Superior temporal gyrus (tissue), 1 donor: ENCODE data around the gene BAHCC1.

Experiments used
- DNase-seq: peaks from one replicate; pipeline ENCODE4 v3.0.0-alpha.2; 2016; ENCODE audit errors: extremely low spot score

Gene BAHCC1

DNA sequence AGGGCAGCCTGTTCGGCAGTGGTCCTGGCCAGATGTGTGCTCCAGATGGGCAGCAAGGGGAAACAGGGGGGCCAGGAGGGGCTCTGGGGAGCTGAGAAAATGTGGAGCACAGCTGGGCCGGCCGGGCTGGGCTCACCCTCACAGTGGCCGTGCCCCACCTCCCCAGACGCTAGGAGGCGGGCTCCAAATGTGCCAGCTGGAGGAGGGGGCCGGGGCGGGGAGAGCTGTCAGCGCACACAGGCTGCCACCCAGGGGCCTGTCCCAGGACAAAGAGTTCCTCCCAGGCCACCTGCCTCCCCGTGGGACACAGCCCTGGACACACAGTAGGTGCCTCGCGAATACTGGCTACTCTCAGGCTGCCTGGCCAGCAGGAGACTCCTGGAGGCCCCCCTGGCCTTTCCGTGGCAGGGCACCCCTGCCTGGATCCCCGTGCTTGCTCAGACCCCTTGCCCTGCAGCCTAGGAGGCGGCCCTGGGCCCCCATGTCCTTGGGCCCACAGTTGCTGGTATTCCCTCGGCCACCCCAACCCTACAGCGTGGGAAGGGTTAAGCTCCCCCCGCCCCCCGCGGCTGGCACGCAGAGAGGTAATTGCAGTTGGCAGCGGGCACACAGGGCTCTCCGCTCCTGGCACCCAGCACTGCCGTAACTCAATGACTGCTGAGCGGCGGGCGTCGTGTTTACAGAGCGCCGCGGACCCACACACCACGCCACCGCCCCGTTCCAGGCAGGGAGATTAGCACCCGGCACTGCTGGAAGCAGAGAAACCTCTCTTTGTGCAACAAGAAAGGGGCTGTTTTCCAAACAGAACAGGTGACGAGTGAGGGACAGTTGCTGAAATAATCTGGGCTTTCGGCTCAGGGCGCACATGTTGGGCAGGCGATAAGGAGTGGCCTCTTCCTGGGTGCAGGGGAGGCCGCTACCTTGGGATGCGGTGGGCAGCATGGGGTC is 32.2 kb downstream of the BAHCC1 start:
- DNase-seq, result peak; percentile 81

GRCh38 chr17:81428121-81428515 is 32.9 kb downstream of the BAHCC1 start:
- DNase-seq, result peak; percentile 72

DNA sequence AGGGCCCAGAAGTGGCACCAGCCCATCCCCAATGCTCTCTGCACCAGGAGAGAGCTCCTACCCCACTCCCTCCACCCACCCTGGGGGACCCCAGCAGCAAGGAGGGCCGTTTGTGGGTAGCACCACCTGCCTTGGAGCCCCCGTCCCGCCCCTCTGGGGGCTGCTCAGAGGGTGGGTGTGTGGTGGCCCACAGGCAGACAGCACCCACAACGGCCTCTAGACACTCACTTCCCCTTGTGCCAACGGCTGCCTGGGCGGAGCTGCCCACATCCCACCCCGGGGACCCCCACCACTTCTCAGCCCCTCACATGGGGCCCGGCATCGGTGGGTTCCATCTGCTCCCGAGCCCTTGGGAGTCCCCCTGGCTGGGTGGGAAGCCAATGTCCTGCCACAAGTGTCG is 33.3 kb downstream of the BAHCC1 start:
- no peak for DNase-seq

DNA sequence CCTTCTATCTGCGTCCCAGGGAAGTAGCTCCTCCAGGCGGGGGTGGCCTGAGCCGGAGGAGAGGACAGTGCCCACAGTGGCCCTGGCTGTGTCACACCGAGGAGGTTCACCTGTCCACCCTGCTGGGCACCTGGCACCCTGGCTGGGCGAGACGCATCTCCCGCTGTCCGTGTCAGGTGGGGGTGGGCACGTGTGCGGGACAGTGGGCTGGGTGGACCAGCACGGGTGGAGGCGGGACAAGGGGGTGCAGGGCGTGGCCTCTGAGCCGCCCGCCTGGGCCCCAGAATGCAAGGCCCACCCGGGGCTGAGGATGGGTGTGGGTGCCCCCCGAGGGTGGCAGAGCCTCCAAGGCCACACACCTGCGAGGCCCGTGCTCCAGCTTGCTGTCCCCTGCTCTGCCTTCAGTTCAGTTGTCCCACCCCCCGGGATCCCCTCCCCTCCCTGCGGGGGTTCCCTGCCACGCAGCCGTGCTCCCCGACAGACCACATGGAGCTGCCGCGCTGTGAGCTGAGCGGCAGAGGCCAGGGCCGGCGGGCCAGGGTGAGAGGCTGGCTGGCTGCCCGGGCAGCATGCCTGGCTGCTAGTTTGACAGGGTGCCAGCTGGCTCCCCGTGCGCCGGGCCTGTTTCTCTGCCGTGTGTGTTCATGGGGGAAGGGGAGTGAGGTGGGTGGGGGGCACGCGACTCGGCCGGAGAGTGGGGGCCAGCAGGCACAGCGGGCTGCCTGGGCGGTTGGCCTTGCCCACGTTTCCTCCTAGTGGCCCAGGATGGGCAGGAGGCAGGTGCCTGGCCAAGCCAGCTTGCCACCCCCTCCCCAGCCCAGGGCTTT is 33.9 kb downstream of the BAHCC1 start:
- DNase-seq, result peak; percentile 86

DNA sequence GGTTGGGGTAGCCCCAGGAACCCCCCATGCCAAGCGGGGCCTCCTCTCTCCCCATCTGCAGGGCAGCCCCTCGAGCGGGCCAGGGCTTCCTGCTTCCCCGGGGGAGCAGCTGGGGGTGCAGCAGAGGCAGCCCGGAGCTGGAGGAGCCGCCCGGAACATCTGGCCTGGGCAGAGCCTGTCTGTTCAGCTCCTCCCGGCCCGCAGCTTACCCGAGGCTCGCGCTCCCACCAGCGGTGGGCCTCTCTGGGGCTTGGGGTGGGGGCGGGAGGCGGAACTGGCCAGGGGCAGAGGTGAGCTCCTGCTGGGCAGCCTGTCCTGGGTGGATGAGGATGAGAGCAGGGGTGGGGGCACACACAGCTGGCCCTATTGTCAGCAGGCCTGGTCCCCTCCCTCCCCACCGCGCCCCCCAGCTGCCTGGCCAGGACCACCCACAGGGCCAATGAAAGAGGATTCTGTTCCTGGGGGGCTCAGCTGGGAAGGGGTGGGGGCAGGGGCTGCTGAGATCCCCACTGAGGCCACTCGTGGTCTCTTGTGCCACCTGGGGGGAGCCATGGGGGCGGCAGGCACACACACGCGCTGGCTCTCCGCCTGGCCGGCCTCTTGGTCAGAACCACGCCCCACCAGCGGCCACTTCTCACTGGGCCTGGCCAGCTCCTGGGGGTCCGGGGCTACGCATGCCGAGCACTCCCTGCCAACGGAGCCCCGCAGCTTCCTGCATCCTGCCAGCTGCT is 34.7 kb downstream of the BAHCC1 start:
- DNase-seq, result peak; percentile 30

DNA sequence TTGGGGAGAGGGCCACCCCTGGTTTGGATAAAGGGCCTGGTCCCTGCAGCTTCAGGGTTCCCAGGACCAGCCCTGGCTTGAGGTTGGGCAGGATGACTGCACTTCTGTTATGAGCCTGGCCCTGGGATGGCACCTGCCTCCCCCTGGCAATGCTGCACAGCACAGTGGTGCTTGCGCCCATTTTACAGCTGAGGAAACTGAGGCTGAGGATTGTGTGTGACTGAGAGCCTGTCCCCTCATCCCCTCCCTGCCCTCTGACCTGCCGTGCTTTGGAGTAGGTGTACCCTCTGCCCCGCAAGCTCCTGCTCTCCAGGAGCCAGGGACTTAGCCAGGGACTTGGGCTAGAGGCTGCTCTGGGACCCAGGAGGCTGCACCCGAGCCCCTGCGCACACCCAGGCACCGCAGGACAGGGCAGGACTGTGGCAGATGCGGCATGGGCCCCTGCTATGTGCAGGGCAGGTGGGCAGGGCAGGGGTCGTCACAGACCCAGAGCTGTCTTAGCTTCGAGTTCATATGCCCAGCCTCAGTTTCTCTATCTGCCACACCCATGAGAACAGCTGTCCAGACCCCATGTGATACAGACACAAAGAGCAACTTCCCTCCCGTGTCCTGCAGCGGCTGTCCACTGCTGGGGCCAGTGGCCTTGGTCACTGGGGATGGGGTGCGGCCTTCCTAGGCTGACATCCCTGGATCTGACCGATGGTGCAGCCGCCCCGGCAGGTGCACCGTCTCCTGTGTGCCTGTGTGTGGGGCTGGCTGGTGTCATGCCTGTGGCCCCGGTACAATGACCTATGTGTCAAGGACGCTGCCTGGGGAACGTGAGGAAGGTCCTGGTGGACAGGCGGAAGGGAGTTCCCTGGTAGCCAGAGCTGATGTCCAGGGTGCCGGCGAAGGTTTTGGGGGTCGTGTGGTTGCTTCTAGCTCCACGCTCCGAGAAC is 36.6 kb downstream of the BAHCC1 start:
- no peak for DNase-seq

- no peak for DNase-seq
These were observed 37.7 kb downstream of the BAHCC1 start for GRCh38 chr17:81432941-81433340.

- no peak for DNase-seq
These were observed 38.4 kb downstream of the BAHCC1 start for GRCh38 chr17:81433656-81434055.

DNA sequence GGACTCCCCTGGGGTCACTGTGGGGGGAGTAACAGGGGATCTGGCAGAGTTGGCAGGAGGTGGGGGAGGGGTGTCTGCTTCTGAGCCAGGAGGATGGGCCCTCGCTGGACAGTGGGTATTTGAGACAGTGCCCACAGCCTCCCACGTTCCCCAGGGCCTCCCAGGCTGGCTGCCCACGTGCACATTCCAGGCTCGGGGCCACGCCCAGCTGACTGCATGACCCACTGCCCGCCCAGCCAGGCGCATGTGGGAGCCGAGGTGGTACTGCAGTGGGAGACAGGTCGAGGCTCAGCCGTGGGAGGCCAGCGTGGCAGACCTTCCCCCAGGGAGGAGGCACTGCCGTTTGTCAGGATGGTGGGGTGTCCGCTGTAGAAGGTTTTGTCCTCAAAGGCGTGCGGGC is 38.8 kb downstream of the BAHCC1 start:
- no peak for DNase-seq

GRCh38 chr17:81434681-81435417 is 39.6 kb downstream of the BAHCC1 start:
- DNase-seq, result no peak

GRCh38 chr17:81435652-81436293 is 40.5 kb downstream of the BAHCC1 start:
- DNase-seq, result no peak

DNA sequence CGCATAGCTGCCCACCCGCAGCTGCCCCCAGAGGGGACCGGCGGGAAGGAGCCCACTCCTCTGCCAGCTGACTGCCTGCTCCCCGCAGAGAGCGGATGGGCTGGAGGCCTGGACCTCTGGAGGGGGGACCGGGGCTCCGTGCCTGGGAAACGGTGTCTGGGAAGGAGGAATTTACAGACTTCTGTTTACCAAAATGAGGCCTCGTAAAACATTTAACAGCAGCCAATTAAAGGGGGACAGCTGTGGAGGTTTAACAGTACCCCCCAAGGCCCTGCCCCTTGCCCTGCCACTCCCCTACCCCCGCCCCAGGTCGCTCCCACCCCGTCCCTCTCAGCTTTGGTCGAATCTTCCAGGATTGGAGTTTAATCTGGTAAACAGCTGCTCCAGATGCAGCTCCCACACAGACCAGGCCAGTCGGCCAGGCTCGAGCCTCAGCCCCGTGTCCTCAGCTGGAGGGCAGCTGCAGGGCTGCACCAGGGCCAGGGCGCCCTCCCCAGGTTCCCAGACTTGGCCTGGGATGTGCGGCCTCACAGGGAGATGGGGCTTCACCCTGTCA is 41.1 kb downstream of the BAHCC1 start:
- no peak for DNase-seq

- DNase-seq, result no peak
These were observed 42.0 kb downstream of the BAHCC1 start for GRCh38 chr17:81437191-81437651.

DNA sequence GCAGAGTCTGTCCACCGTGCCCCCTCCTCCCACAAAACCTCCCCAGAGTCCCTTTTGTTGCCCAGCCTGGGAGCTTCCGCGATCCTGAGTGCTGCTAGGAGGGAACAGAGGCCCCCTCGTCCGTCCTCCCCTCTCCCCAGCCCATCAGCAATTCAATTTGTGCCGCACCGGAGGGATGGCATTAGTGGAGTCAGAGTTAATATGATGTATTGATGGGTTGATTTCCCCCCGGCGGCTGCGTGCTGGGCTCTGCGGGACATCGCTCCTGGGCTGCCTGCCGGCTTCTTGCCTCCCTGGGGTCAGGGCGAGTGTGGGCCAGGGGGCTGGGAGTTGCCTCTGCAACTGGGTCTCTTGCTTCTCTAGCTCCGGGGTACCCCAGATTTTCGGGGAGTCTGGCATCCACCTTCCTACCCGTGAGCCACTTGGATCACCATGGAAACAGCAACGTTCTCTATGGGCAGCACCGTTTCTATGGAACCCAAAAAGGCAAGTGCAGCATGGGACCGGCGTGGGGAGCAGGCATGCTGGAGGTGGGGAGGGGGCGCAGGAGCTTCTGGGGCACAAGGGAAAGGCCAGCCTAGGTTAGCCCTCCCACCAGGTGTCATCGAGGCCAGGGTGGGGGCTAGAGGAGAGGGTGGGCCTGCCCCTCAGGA is 42.9 kb downstream of the BAHCC1 start:
- peak; percentile 33 for DNase-seq

DNA sequence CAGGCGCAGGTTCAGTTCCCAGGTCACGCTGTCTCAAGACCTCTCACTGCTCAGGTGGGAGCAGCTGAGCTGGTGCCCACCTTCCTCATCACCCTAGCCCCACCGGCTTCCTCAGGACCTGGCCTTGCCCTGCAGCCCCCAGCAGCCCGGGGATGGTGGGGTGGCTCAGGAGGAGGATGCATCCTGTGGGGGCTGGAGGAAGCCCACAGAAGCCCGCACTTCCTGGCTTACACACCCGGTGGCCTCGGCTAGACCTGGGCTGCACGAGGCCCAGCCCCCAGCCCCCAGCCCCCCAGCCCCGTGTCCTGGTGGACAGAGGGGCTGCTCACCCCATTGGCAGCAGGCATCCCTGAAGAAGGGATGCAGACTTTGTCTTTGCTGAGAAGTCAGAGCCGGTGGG is 43.4 kb downstream of the BAHCC1 start:
- DNase-seq, result no peak

GRCh38 chr17:81440051-81440471 is 44.8 kb downstream of the BAHCC1 start:
- DNase-seq, result no peak

DNA sequence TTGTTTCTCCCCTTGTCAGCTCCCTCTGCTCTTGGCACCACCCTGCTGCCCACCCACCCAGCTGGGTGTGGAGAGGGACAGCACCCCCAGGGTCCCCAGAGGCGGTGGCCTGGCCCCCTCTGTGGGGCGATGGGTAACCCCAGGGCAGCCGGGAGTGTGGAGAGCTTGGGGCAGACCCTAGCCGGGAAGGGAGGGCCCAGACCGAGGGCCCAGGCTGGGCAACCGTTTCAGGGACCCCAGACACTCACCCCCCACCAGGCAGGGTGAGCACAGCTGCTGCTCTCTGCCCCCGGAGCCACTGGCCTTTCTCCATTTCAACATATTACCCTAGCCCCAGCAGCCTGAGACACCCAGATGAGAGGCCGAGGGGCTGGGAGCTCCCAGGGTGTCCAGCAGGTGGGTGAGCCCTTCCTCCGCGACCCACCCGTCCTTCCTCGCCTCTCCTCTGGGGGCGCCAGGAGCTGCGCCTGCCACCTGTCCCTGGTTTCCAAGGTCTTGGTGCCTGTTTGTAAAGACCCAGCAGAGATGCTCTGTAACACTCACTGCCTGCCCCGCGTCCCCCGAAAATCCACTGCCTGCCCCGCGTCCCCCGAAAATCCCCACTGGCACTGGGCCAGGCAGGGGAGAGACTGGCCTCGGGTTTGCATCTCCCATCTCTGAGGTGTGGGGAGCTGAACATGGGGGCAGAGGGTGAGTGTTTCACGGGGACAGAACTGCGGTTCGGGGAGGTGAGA is 45.4 kb downstream of the BAHCC1 start:
- no peak for DNase-seq

DNA sequence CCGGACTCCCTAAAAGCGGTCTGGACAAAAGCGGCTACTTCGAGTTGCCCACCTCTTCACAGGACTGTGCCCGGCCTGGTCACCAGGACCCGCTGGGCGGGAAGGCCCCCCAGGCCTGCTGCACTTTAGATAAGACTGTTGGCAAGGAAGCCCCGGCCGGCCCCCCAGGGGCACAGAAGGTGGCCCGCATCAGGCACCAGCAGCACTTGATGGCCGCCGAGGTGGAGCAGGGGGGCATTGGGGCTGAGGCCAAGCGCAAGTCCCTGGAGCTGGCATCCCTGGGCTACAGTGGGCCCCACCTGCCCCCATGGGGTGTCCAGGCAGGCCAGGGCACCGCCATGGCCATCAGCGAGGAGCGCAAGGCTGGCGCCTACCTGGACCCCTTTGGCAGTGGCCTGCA is 47.5 kb downstream of the BAHCC1 start:
- DNase-seq, result no peak
